ENCODE data around the gene ARAP2. TPM values are rescaled to one million over a fixed set of nuclear protein-coding genes. Genes with fewer than 3 reads are reported as not detected.

The ARAP2 gene
- total RNA-seq, 1 experiment from 2014 or later, result 5.5 TPM

GRCh38 chr4:36242629-36243354, 1.5 kb downstream of the ARAP2 start:
- ATAC-seq (no peak), DNase-seq (ENCODE audit: low read depth, low spot score) (no peak)
- peak overlapping the region in 1 of 2 experiments; percentile 54; a peak in 3 of 4 replicates for H3K4me3 ChIP-seq (ENCODE audit: low read depth in 2 of 2, low read length in 2 of 2)

GRCh38 chr4:36241771-36242170, 2.5 kb downstream of the ARAP2 start:
- BruUV-seq (replicated peaks), result no TSS peak
- no peak for TF ChIP-seq SIN3A (IDR thresholded peaks at IDR 0.05; ENCODE audit: borderline replicate concordance, insufficient read depth, low read depth, low read length)
- no peak for TF ChIP-seq POLR2AphosphoS5 (IDR thresholded peaks at IDR 0.05; ENCODE audit: low read depth, low read length)
- no peak for TF ChIP-seq TCF7L2 (IDR thresholded peaks at IDR 0.05; ENCODE audit: low read depth, low read length)
- TF ChIP-seq CTCF (IDR thresholded peaks at IDR 0.05), result no peak
- no peak for TF ChIP-seq REST (IDR thresholded peaks at IDR 0.05; ENCODE audit: insufficient read depth in 1 of 2, low read depth in 2 of 2, low read length in 1 of 2)
- POLR2A ChIA-PET, result no interaction called here
- H3K36me3 ChIP-seq (ENCODE audit: control insufficient read depth, insufficient read depth, low read length), result no peaks in the 10 kb centered on the region; the same call in 1 of the 2 replicates
- no peak for ATAC-seq
- CTCF ChIA-PET, result no interaction called here
- H3K27me3 ChIP-seq (ENCODE audit: control insufficient read depth, insufficient read depth, low read length), result no peaks in the 10 kb centered on the region
- in situ Hi-C loops (cut with HindIII; ENCODE audit: low pct_unique_long_range_greater_than_20kb, low sequenced_read_pairs), result no loop called here
- H3K4me3 ChIP-seq (ENCODE audit: low read depth in 2 of 2, low read length in 2 of 2), result no peak overlapping the region
- H3K27ac ChIP-seq (ENCODE audit: low read length), result no peak overlapping the region
- intact Hi-C loops (cut with micrococcal nuclease; ENCODE audit: unreplicated experiment), result no loop called here
- 0 out of 2 replicates have a peak, but pooled peaks cover 2% of the 10 kb centered on the region for H3K4me1 ChIP-seq (ENCODE audit: control insufficient read depth, insufficient read depth, low read length)
- H3K9me3 ChIP-seq (ENCODE audit: control insufficient read depth, insufficient read depth, low read depth, low read length), result no peaks in the 10 kb centered on the region
- no peak for DNase-seq (ENCODE audit: low read depth, low spot score)

More at GRCh38 chr4:36242629-36243354, 1.5 kb downstream of the ARAP2 start:
- TF ChIP-seq POLR2AphosphoS5 (IDR thresholded peaks at IDR 0.05; ENCODE audit: low read depth, low read length) (no peak), TCF7L2 (IDR thresholded peaks at IDR 0.05; ENCODE audit: low read depth, low read length) (no peak), REST (IDR thresholded peaks at IDR 0.05; ENCODE audit: insufficient read depth in 1 of 2, low read depth in 2 of 2, low read length in 1 of 2) (no peak), SIN3A (IDR thresholded peaks at IDR 0.05; ENCODE audit: borderline replicate concordance, insufficient read depth, low read depth, low read length) (no peak), CTCF (IDR thresholded peaks at IDR 0.05) (no peak)
- intact Hi-C loops (cut with micrococcal nuclease; ENCODE audit: unreplicated experiment), result no loop called here
- CTCF ChIA-PET, result no interaction called here
- POLR2A ChIA-PET, result no interaction called here
- Histone ChIP-seq H3K9me3 (ENCODE audit: control insufficient read depth, insufficient read depth, low read depth, low read length) (no peaks in the 10 kb centered on the region), H3K36me3 (ENCODE audit: control insufficient read depth, insufficient read depth, low read length) (no peaks in the 10 kb centered on the region; the same call in 1 of the 2 replicates), H3K4me1 (ENCODE audit: control insufficient read depth, insufficient read depth, low read length) (0 out of 2 replicates have a peak, but pooled peaks cover 2% of the 10 kb centered on the region), H3K27me3 (ENCODE audit: control insufficient read depth, insufficient read depth, low read length) (no peaks in the 10 kb centered on the region), H3K27ac (ENCODE audit: low read length) (no peak overlapping the region)
- BruUV-seq (replicated peaks), result no TSS peak
- in situ Hi-C loops (cut with HindIII; ENCODE audit: low pct_unique_long_range_greater_than_20kb, low sequenced_read_pairs), result no loop called here

Measured in Panc1 (cell line).